PC-3 (cell line): ENCODE results near the gene CKS1B.

Source experiments
- EZH2 ChIP-seq: fragments of 300-600 bp; sonication (generic); IDR thresholded peaks from one replicate; pipeline ENCODE4 v1.6.1; 2017; ENCODE audit warnings: antibody characterized with exemption, mild to moderate bottlenecking, low read length; ENCODE audit not compliant: unreplicated experiment
- TF ChIP-seq, protein P1 (sequence below): fragments of 300-600 bp; sonication (generic); conservative IDR thresholded peaks from 2 replicates; pipeline ENCODE4 v1.5.1; 2017; ENCODE audit warnings: antibody characterized with exemption, low read depth, mild to moderate bottlenecking, low read length

DNA sequence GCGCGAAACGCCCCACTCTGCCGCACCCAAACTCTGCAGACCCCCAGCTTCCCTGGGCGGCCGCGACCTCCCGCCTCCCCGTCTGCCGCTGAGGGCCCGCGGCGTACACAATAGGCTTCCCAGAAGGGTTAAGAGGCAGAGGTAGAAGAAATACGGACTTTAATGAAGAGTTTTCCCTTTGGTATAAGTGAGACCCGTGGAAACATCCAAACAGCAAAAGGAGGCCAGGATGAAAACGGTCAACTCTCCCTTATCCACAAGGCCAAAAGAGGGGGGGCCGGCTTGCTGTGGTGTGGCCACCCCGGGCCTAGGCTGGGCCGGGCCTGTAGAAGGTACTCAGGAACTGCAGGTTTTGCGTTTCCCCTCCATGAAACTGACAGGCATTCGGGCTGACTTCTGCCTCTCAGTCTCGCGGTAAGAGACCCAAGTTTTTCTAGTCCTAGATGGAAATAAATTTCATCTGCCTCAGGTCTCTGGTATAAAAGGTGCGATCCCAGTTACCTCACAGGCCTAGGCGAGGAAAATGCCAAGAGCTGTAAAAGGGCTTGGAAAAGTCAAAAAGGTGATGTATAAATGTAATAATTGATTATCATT, 12.2 kb upstream of the CKS1B start:
- TF ChIP-seq, protein P1, sequence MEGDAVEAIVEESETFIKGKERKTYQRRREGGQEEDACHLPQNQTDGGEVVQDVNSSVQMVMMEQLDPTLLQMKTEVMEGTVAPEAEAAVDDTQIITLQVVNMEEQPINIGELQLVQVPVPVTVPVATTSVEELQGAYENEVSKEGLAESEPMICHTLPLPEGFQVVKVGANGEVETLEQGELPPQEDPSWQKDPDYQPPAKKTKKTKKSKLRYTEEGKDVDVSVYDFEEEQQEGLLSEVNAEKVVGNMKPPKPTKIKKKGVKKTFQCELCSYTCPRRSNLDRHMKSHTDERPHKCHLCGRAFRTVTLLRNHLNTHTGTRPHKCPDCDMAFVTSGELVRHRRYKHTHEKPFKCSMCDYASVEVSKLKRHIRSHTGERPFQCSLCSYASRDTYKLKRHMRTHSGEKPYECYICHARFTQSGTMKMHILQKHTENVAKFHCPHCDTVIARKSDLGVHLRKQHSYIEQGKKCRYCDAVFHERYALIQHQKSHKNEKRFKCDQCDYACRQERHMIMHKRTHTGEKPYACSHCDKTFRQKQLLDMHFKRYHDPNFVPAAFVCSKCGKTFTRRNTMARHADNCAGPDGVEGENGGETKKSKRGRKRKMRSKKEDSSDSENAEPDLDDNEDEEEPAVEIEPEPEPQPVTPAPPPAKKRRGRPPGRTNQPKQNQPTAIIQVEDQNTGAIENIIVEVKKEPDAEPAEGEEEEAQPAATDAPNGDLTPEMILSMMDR: 0 out of 2 replicates have a peak, but pooled peaks have one; percentile 26
- TF ChIP-seq EZH2: no peak
